Stimulated activated memory B cell treated with anti-CD40 and anti-IgM and Interleukin-4, amounts not matched to agents 10 μg/mL and 1 μg/mL and 100 μg/mL, for 72 hours (primary cell): ENCODE results near the gene TP53TG5.

Experiments used
- ATAC-seq: fragments of 150-1000 bp; cut with Tn5 transposase; 2 replicates; pipeline ENCODE4 v1.10.0; 2021
- H3K27ac Mint-ChIP-seq: one replicate; pipeline ENCODE4 v1.8.0; 2022; ENCODE audit warnings: mild to moderate bottlenecking, mixed read lengths
- H3K27me3 Mint-ChIP-seq: one replicate; pipeline ENCODE4 v1.8.0; 2022; ENCODE audit warnings: mixed read lengths
- H3K36me3 Mint-ChIP-seq: one replicate; pipeline ENCODE4 v1.8.0; 2022; ENCODE audit warnings: mixed read lengths
- H3K4me1 Mint-ChIP-seq: one replicate; pipeline ENCODE4 v1.8.0; 2022; ENCODE audit warnings: mixed read lengths
- H3K4me3 Mint-ChIP-seq: one replicate; pipeline ENCODE4 v1.8.0; 2022; ENCODE audit warnings: mild to moderate bottlenecking, moderate library complexity, mixed read lengths
- H3K9me3 Mint-ChIP-seq: one replicate; pipeline ENCODE4 v1.8.0; 2022; ENCODE audit warnings: mixed read lengths

Gene TP53TG5

GRCh38 chr20:45408646-45409213 is 30.6 kb upstream of the TP53TG5 start:
- Mint-ChIP-seq H3K9me3 (no peaks in the 10 kb centered on the region), H3K27me3 (no peaks in the 10 kb centered on the region), H3K4me1 (peaks cover 33% of the 10 kb centered on the region), H3K36me3 (peaks cover 23% of the 10 kb centered on the region), H3K27ac (peak overlapping the region; percentile 1), H3K4me3 (no peak overlapping the region)
- ATAC-seq, result peak; percentile 67

GRCh38 chr20:45407783-45408645 is 29.9 kb upstream of the TP53TG5 start, which contains the start of gene DBNDD2:
Gene DBNDD2 (plus strand): TSS chr20:45408289. CDS start chr20:45408468, 179 bp downstream.
- ATAC-seq, result no peak
- Mint-ChIP-seq H3K4me1 (peaks cover 33% of the 10 kb centered on the region), H3K4me3 (peak within 1 kb of the TSS; percentile 82), H3K27me3 (no peaks in the 10 kb centered on the region), H3K9me3 (no peaks in the 10 kb centered on the region), H3K27ac (peak within 1 kb of the TSS; percentile 75), H3K36me3 (peaks cover 29% of the 10 kb centered on the region)

GRCh38 chr20:45407067-45407745 is 29.1 kb upstream of the TP53TG5 start:
- peak overlapping the region; percentile 82 for H3K4me3 Mint-ChIP-seq
- H3K4me1 Mint-ChIP-seq, result peaks cover 33% of the 10 kb centered on the region
- H3K27ac Mint-ChIP-seq, result peak overlapping the region; percentile 75
- peaks cover 36% of the 10 kb centered on the region for H3K36me3 Mint-ChIP-seq
- no peaks in the 10 kb centered on the region for H3K27me3 Mint-ChIP-seq
- no peaks in the 10 kb centered on the region for H3K9me3 Mint-ChIP-seq
- peak; percentile 2 for ATAC-seq

GRCh38 chr20:45406260-45407066 is 28.3 kb upstream of the TP53TG5 start:
- peak overlapping the region; percentile 75 for H3K27ac Mint-ChIP-seq
- H3K4me1 Mint-ChIP-seq, result peaks cover 33% of the 10 kb centered on the region
- H3K36me3 Mint-ChIP-seq, result peaks cover 37% of the 10 kb centered on the region
- ATAC-seq, result peak; percentile 65
- H3K9me3 Mint-ChIP-seq, result peaks cover 4% of the 10 kb centered on the region
- no peaks in the 10 kb centered on the region for H3K27me3 Mint-ChIP-seq
- H3K4me3 Mint-ChIP-seq, result peak overlapping the region; percentile 82

- Mint-ChIP-seq H3K36me3 (peaks cover 36% of the 10 kb centered on the region), H3K4me3 (peak overlapping the region; percentile 81), H3K27ac (peak overlapping the region; percentile 75), H3K4me1 (peaks cover 33% of the 10 kb centered on the region), H3K9me3 (peaks cover 4% of the 10 kb centered on the region), H3K27me3 (no peaks in the 10 kb centered on the region)
- ATAC-seq, result peak; percentile 55
Measured at GRCh38 chr20:45405571-45406259, 27.6 kb upstream of the TP53TG5 start.

- no peak for ATAC-seq
- H3K9me3 Mint-ChIP-seq, result peaks cover 10% of the 10 kb centered on the region
- H3K27ac Mint-ChIP-seq, result no peak overlapping the region
- no peaks in the 10 kb centered on the region for H3K27me3 Mint-ChIP-seq
- H3K36me3 Mint-ChIP-seq, result peaks cover 39% of the 10 kb centered on the region
- H3K4me1 Mint-ChIP-seq, result peaks cover 33% of the 10 kb centered on the region
- H3K4me3 Mint-ChIP-seq, result peak overlapping the region; percentile 59
Measured at GRCh38 chr20:45404438-45404837, 26.3 kb upstream of the TP53TG5 start.

- Mint-ChIP-seq H3K9me3 (peaks cover 19% of the 10 kb centered on the region), H3K27me3 (no peaks in the 10 kb centered on the region), H3K27ac (no peak overlapping the region), H3K4me3 (no peak overlapping the region), H3K4me1 (peaks cover 23% of the 10 kb centered on the region), H3K36me3 (peaks cover 51% of the 10 kb centered on the region)
- ATAC-seq, result no peak
Measured at GRCh38 chr20:45402946-45403345, 24.8 kb upstream of the TP53TG5 start.

- peaks cover 9% of the 10 kb centered on the region for H3K4me1 Mint-ChIP-seq
- no peak overlapping the region for H3K27ac Mint-ChIP-seq
- no peak for ATAC-seq
- no peaks in the 10 kb centered on the region for H3K27me3 Mint-ChIP-seq
- H3K4me3 Mint-ChIP-seq, result no peak overlapping the region
- peaks cover 57% of the 10 kb centered on the region for H3K36me3 Mint-ChIP-seq
- H3K9me3 Mint-ChIP-seq, result peaks cover 19% of the 10 kb centered on the region
Measured at GRCh38 chr20:45400346-45401031, 22.4 kb upstream of the TP53TG5 start.

- no peaks in the 10 kb centered on the region for H3K4me1 Mint-ChIP-seq
- no peak overlapping the region for H3K4me3 Mint-ChIP-seq
- H3K36me3 Mint-ChIP-seq, result peaks cover 61% of the 10 kb centered on the region
- no peak for ATAC-seq
- H3K27ac Mint-ChIP-seq, result no peak overlapping the region
- peaks cover 19% of the 10 kb centered on the region for H3K9me3 Mint-ChIP-seq
- H3K27me3 Mint-ChIP-seq, result no peaks in the 10 kb centered on the region
Measured at GRCh38 chr20:45399018-45399417, 20.9 kb upstream of the TP53TG5 start.

GRCh38 chr20:45395114-45395415 is 16.9 kb upstream of the TP53TG5 start:
- no peak overlapping the region for H3K27ac Mint-ChIP-seq
- H3K9me3 Mint-ChIP-seq, result peaks cover 15% of the 10 kb centered on the region
- no peak for ATAC-seq
- H3K4me1 Mint-ChIP-seq, result no peaks in the 10 kb centered on the region
- peaks cover 34% of the 10 kb centered on the region for H3K36me3 Mint-ChIP-seq
- no peak overlapping the region for H3K4me3 Mint-ChIP-seq
- H3K27me3 Mint-ChIP-seq, result no peaks in the 10 kb centered on the region

GRCh38 chr20:45394221-45395113 is 16.3 kb upstream of the TP53TG5 start:
- Mint-ChIP-seq H3K9me3 (peaks cover 9% of the 10 kb centered on the region), H3K36me3 (peaks cover 28% of the 10 kb centered on the region), H3K27me3 (no peaks in the 10 kb centered on the region), H3K4me1 (no peaks in the 10 kb centered on the region), H3K4me3 (no peak overlapping the region), H3K27ac (no peak overlapping the region)
- no peak for ATAC-seq

GRCh38 chr20:45392733-45393132 is 14.6 kb upstream of the TP53TG5 start:
- peaks cover 26% of the 10 kb centered on the region for H3K36me3 Mint-ChIP-seq
- H3K4me1 Mint-ChIP-seq, result no peaks in the 10 kb centered on the region
- no peak overlapping the region for H3K27ac Mint-ChIP-seq
- ATAC-seq, result no peak
- peaks cover 3% of the 10 kb centered on the region for H3K9me3 Mint-ChIP-seq
- H3K27me3 Mint-ChIP-seq, result no peaks in the 10 kb centered on the region
- no peak overlapping the region for H3K4me3 Mint-ChIP-seq

GRCh38 chr20:45391559-45391958 is 13.4 kb upstream of the TP53TG5 start:
- no peak for ATAC-seq
- H3K36me3 Mint-ChIP-seq, result peaks cover 38% of the 10 kb centered on the region
- H3K4me3 Mint-ChIP-seq, result no peak overlapping the region
- H3K4me1 Mint-ChIP-seq, result peaks cover 8% of the 10 kb centered on the region
- H3K9me3 Mint-ChIP-seq, result peaks cover 6% of the 10 kb centered on the region
- H3K27me3 Mint-ChIP-seq, result no peaks in the 10 kb centered on the region
- H3K27ac Mint-ChIP-seq, result no peak overlapping the region
